ENCODE results near the gene CCDC33. TPM values are rescaled to one million over a fixed set of nuclear protein-coding genes. Genes with fewer than 3 reads are reported as not detected.

The CCDC33 gene
- total RNA-seq, 1 donor from 2014 or later = not detected

DNA sequence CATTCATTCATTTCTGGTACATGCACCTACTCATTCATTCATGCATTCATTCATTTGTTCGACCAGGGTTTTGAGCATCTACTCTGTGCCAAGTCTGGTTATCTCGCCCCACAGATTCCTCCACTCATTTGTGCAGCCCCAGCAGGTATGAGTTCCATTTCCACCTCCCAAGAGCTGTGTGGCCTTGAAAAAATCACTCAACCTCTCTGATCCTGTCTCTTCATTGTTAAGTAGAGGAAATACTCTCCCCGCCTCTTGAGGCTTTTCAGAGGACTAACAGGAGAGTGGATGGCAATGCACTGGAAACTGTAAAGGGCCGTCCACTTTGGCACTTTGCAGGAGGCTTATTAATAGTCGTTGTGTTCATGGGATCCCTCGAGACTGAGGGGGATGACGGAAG is 69.6 kb downstream of the CCDC33 start:
- H3K4me3 Mint-ChIP-seq = no peak overlapping the region
- intact Hi-C loops (cut with micrococcal nuclease) = no loop called here

GRCh38 chr15:74306781-74307217 is 70.7 kb downstream of the CCDC33 start:
- Mint-ChIP-seq H3K4me3 (no peak overlapping the region), H3K27me3 (peaks cover 13% of the 10 kb centered on the region), H3K9me3 (no peaks in the 10 kb centered on the region), H3K36me3 (ENCODE audit: low read depth) (no peaks in the 10 kb centered on the region), H3K27ac (no peak overlapping the region), H3K4me1 (no peaks in the 10 kb centered on the region)
- intact Hi-C loops (cut with micrococcal nuclease) = no loop called here
- DNase-seq = no peak

More for the DNA sequence above, 69.6 kb downstream of the CCDC33 start:
- no peak overlapping the region for H3K27ac Mint-ChIP-seq
- no peaks in the 10 kb centered on the region for H3K9me3 Mint-ChIP-seq
- DNase-seq = no peak
- H3K4me1 Mint-ChIP-seq = no peaks in the 10 kb centered on the region
- peaks cover 24% of the 10 kb centered on the region for H3K27me3 Mint-ChIP-seq
- no peaks in the 10 kb centered on the region for H3K36me3 Mint-ChIP-seq (ENCODE audit: low read depth)

- Mint-ChIP-seq H3K4me3 (no peak overlapping the region), H3K36me3 (ENCODE audit: low read depth) (no peaks in the 10 kb centered on the region), H3K27me3 (peaks cover 4% of the 10 kb centered on the region), H3K4me1 (no peaks in the 10 kb centered on the region), H3K27ac (no peak overlapping the region), H3K9me3 (no peaks in the 10 kb centered on the region)
- peak; percentile 77 for DNase-seq
- intact Hi-C loops (cut with micrococcal nuclease) = no loop called here
These were observed 72.0 kb downstream of the CCDC33 start for GRCh38 chr15:74307827-74308811.

DNA sequence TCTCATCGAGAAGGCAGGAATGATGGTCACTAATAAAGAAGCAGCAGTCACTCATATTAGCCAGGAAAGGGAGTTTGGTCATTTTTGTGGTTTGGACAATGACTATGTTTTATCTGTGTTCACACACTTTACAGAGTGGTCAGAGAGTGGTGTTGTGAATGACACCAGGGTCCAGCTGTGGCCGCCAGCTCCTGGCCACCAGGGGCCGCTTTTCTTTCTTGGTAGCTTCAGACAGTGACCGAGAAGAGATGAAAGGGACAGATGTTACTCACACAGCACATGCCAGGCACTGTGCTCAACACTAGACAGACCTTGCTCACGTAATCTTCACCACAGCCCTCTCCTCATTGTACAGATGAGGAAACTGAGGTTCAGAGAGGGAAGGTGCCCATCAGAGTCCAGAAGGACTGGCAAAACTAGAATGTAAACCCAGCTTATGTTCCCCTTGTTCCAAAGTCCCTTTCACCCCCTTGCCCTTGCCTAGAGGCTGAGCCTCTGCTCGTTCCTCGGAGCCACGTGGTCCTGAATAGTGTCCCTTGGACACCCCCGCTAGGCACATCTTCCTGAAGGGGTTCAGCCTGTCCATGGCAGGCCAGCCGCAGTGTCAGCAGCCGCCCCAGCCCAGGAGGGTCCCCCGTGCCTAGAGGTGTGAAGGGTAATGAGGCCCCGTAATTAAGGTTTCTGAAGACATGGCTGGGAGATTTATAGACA is 75.8 kb downstream of the CCDC33 start:
- Mint-ChIP-seq H3K9me3 (no peaks in the 10 kb centered on the region), H3K4me3 (no peak overlapping the region), H3K27me3 (no peaks in the 10 kb centered on the region), H3K27ac (no peak overlapping the region), H3K36me3 (ENCODE audit: low read depth) (no peaks in the 10 kb centered on the region), H3K4me1 (peaks cover 9% of the 10 kb centered on the region)
- DNase-seq = no peak
- intact Hi-C loops (cut with micrococcal nuclease) = no loop called here

- peaks cover 14% of the 10 kb centered on the region for H3K4me1 Mint-ChIP-seq
- H3K27me3 Mint-ChIP-seq = no peaks in the 10 kb centered on the region
- no peak for DNase-seq
- intact Hi-C loops (cut with micrococcal nuclease) = no loop called here
- no peak overlapping the region for H3K4me3 Mint-ChIP-seq
- no peaks in the 10 kb centered on the region for H3K9me3 Mint-ChIP-seq
- no peak overlapping the region for H3K27ac Mint-ChIP-seq
- H3K36me3 Mint-ChIP-seq (ENCODE audit: low read depth) = no peaks in the 10 kb centered on the region
These were observed 76.4 kb downstream of the CCDC33 start for GRCh38 chr15:74312445-74313007.

GRCh38 chr15:74313889-74314288 is 77.8 kb downstream of the CCDC33 start:
- Mint-ChIP-seq H3K27ac (no peak overlapping the region), H3K4me3 (no peak overlapping the region), H3K4me1 (peaks cover 14% of the 10 kb centered on the region), H3K27me3 (no peaks in the 10 kb centered on the region), H3K36me3 (ENCODE audit: low read depth) (no peaks in the 10 kb centered on the region), H3K9me3 (no peaks in the 10 kb centered on the region)
- no peak for DNase-seq
- intact Hi-C loops (cut with micrococcal nuclease) = no loop called here

DNA sequence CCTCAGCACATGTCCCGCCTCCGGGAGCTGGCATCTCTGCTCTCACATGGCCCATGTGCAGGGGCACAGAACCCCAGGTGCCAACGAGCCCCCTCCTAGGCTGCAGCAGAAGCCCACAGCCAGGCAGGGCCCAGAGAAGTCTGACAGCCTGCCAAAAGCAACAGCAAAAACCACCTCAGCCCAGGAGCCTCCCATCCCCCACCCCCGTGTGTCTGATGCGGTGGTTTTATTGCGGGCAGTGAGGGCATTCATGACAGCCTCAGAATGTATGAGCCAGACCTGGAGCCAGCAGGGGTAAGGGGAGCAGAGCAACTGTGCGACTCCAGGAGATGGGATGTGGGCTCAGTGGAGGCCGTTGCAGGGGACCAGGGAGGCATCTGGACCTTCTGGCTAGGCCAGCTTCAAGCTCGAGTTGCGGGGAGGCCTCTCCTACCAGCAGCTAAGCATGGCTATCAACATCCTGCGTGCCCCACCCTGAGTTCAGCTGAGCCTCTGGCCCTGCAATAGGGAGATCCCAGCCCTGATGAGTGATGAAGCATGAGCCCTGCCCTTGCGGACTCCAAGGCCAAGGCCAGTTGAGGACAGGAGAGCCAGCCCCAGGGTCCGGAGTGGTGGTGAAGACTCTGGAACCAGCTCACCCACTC is 78.8 kb downstream of the CCDC33 start:
- Mint-ChIP-seq H3K9me3 (no peaks in the 10 kb centered on the region), H3K27me3 (no peaks in the 10 kb centered on the region), H3K4me3 (peak overlapping the region; percentile 49), H3K4me1 (peaks cover 14% of the 10 kb centered on the region), H3K36me3 (ENCODE audit: low read depth) (no peaks in the 10 kb centered on the region), H3K27ac (peak overlapping the region; percentile 70)
- intact Hi-C loops (cut with micrococcal nuclease) = no loop called here
- peak; percentile 67 for DNase-seq

DNA sequence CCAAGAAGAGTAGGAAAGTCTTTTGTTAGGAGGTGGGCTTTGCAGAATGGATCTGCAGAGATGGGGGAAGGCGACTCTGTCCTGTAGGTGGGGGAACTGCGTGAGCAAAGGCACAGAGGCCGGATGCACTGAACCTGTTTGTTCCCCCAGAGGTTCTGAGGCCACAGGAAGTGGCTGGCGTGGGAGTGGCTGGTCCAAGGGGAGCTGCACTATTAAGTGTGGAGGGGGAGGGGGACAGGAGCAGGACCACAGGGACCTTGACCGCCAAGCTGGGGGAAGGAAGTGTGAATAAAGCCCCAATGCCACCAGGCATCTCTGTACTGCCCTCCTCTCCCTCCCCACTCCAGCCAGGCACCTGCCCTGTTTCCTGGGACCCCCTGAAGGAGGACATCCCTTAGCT is 79.5 kb downstream of the CCDC33 start:
- Mint-ChIP-seq H3K4me3 (peak overlapping the region; percentile 10), H3K4me1 (peaks cover 14% of the 10 kb centered on the region), H3K9me3 (no peaks in the 10 kb centered on the region), H3K27ac (peak overlapping the region; percentile 42), H3K36me3 (ENCODE audit: low read depth) (no peaks in the 10 kb centered on the region), H3K27me3 (no peaks in the 10 kb centered on the region)
- intact Hi-C loops (cut with micrococcal nuclease) = no loop called here
- peak; percentile 73 for DNase-seq

GRCh38 chr15:74316141-74316540 is 80.0 kb downstream of the CCDC33 start:
- no peaks in the 10 kb centered on the region for H3K9me3 Mint-ChIP-seq
- H3K4me3 Mint-ChIP-seq = no peak overlapping the region
- no peak overlapping the region for H3K27ac Mint-ChIP-seq
- no peaks in the 10 kb centered on the region for H3K36me3 Mint-ChIP-seq (ENCODE audit: low read depth)
- H3K27me3 Mint-ChIP-seq = no peaks in the 10 kb centered on the region
- intact Hi-C loops (cut with micrococcal nuclease) = no loop called here
- peaks cover 14% of the 10 kb centered on the region for H3K4me1 Mint-ChIP-seq
- DNase-seq = no peak

DNA sequence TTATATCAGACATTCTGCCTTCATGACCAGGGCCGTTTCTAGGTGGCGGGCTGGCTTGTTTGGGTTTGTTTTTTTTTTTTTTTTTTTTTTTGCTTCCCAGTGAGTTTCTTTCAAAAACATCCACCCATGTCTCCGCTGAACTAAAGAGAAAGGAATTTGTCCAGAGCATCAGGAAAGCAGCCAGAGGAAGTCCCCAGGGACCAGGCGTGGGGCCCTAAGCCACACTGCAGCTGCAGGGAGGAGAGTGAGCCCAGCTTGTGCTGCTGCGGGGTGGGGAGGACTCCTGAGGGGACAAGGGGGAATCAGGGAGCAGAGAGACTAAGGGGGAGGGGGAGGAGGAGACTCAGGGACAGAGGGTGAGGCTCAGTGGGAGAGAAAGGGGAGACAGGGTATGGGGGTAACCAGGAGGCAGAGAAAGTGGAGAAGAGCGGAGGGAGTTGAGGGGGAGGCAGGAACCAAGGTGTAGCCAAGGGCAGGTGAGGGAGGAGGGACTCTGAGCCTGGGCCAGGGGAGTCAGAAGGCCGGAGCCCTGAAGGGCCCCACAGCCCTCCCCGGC is 81.8 kb downstream of the CCDC33 start:
- peaks cover 2% of the 10 kb centered on the region for H3K27me3 Mint-ChIP-seq
- H3K36me3 Mint-ChIP-seq (ENCODE audit: low read depth) = no peaks in the 10 kb centered on the region
- no peak for DNase-seq
- H3K27ac Mint-ChIP-seq = no peak overlapping the region
- H3K4me1 Mint-ChIP-seq = peaks cover 14% of the 10 kb centered on the region
- H3K9me3 Mint-ChIP-seq = no peaks in the 10 kb centered on the region
- H3K4me3 Mint-ChIP-seq = no peak overlapping the region
- intact Hi-C loops (cut with micrococcal nuclease) = no loop called here

DNA sequence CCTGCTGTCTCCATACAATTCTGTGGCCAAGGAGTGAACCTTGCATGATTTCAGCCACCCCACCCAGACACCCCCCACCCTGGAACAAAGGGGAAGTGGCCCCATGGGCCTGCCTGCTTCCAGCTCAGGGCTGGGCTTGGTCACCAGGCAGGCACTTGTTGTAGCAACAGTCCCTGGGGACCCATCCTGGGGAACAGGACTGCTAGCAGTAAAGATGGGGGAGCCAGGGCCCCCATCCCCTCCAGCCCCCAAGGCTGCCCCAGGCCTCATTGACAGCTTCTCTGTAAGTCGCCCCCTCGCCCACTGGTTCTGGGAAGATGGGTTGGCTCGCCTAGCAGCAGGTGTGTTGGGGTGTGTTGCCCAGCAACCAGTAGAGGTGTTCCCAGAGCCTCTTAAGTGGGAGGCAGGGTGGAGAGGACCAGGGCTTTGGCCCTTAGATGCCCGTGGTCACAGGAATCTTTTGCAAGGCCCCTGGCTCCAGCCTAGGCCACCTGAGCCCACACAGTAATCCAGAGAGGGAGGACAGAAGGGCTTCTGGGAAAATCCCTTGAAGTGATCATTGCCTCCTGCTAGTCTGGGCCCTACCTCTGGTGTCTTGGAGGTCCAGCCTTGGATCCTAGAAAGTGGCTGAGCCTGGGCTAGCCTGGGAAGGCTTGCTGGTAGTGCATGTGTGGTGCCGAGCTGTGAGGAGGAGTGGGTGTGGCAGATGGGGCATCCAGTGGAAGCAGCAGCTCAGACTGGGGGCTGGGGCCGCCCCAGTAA is 82.4 kb downstream of the CCDC33 start:
- Mint-ChIP-seq H3K4me3 (no peak overlapping the region), H3K27ac (no peak overlapping the region), H3K36me3 (ENCODE audit: low read depth) (no peaks in the 10 kb centered on the region), H3K27me3 (peaks cover 2% of the 10 kb centered on the region), H3K4me1 (peaks cover 14% of the 10 kb centered on the region), H3K9me3 (no peaks in the 10 kb centered on the region)
- DNase-seq = no peak
- intact Hi-C loops (cut with micrococcal nuclease) = no loop called here

DNA sequence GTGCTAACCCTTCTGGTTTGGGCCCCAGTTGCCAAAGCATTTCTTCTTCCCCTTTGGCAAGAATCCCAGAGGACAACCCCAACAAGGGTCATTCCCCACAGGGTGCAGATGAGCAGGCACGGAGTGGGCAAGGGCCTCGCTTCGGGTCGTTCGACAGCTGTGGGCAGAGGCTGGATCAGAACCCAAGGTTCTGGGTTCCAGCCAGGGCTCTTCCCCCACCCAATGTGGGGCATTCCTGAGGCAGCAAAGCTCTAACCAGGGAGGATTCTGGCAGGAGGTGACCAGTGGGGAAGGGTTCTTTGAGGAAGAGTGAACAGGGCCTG is 83.0 kb downstream of the CCDC33 start:
- H3K27ac Mint-ChIP-seq = no peak overlapping the region
- no peak overlapping the region for H3K4me3 Mint-ChIP-seq
- peaks cover 14% of the 10 kb centered on the region for H3K4me1 Mint-ChIP-seq
- H3K36me3 Mint-ChIP-seq (ENCODE audit: low read depth) = no peaks in the 10 kb centered on the region
- H3K9me3 Mint-ChIP-seq = no peaks in the 10 kb centered on the region
- H3K27me3 Mint-ChIP-seq = peaks cover 2% of the 10 kb centered on the region
- no peak for DNase-seq
- intact Hi-C loops (cut with micrococcal nuclease) = no loop called here

Data from activated CD4-positive, alpha-beta T cell treated with anti-CD3 and anti-CD28 coated beads, Interleukin-2, amount 10 ng/mL, durations not matched to agents 24 days and 14 days (primary cell).